Hepatocyte (in vitro differentiated cells): Measurements from ENCODE around the gene IGDCC3.

Experiments used
- CTCF ChIP-seq: fragments of 200-600 bp; sonication (generic); IDR thresholded peaks from 2 replicates; pipeline ENCODE4 v1.5.1; 2016; ENCODE audit warnings: antibody characterized with exemption, mild to moderate bottlenecking; ENCODE audit not compliant: poor library complexity
- EZH2 ChIP-seq: fragments of 200-600 bp; sonication (generic); IDR thresholded peaks from 2 replicates; pipeline ENCODE4 v1.6.1; 2016; ENCODE audit warnings: antibody characterized with exemption, mild to moderate bottlenecking, borderline replicate concordance
- EZH2phosphoT487 ChIP-seq: fragments of 200-600 bp; sonication (generic); IDR thresholded peaks from one replicate; pipeline ENCODE4 v1.6.1; 2018; ENCODE audit warnings: antibody characterized with exemption, mild to moderate bottlenecking, low read depth, moderate library complexity; ENCODE audit not compliant: unreplicated experiment, severe bottlenecking

GRCh38 chr15:65339920-65340319 is 37.9 kb downstream of the IGDCC3 start:
- TF ChIP-seq CTCF (no peak), EZH2 (no peak), EZH2phosphoT487 (no peak)
